HS-5 (cell line): ENCODE results near the gene CXCL12.

Experiments used
- DNase-seq: peaks from one replicate; pipeline ENCODE4 v3.0.0-alpha.2; 2012; ENCODE audit warnings: low read depth

Gene CXCL12

DNA sequence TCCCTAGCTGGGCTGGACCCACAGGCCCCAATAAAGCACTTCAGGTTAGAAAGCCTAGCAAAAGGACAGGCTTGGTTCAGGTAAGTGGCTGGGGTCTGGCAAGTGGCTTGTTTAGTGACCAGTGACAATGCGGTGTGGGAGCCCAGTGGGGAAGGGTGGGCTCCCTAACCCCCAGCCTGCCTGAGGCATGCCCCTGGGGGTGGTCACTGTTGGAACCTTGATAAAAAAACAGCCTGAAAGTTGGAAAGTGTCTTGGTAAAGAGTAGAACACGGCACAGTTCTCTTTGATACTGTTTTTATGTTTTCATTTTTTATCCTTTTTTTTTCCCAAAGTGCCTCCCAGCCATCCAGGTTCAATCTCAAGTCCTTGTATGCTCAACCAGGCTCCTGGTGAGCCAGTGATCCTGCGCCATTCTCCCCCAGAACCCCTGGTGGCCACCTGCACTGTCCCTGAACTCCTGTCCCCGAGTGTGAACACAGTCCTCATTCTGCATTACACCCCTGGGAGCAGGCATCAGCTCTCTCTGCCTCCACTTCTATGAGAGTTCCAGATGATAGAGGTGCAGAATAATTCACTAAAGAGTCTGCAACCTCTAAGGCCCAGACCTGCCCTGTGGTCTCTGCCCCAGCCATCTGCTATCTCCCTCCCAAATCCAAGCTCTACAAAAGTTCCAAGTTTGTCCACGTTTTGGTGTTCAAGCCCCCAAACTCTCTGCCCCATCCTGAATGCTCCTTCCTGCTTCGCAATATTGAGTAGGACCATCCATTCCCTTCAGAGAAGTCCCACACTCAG, 15.0 kb upstream of the CXCL12 start:
- no peak for DNase-seq

DNA sequence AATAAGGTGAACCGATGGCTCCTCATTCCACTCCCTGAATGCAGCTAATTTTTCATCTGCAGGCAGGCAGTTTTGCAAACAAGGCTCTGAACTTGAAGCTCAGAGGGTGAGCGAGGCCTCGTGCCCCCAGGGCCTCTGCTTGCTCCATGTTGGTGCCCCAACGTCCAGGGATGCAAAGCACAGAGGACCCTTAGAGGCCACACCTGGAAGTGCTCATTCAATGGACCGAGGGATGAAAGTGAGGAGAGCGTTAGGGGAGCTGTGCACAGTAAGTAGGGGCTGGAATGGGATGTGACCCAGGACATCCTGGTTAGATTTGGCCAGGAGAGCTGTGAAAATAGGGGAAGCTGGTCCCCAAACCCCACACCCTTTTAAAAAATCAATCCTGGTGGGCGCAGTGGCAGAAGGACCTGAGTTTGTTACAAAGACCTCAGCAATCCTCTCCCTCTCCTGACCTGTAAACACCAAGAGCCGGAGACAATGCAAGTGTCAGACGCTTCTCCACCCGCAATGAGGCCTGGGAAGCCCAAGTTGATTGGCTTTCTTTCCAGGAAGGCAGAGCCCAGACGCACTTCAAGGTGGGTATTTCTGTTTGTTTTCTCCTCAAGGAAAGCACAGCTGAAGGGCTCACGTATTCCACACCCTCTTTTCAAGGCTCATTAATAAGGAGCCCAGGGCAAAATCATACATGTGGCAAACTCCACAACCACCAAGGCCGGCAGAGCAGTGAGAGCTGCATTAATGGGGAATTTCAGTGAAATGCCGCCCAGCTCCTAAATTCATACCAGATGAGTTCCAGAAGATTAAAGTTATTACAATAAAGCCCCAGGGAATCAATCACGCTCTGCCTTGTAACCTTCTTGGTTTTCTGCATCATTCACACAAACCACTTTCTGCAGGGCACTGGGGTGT, 14.1 kb upstream of the CXCL12 start:
- no peak for DNase-seq

GRCh38 chr10:44398271-44398670, 13.4 kb upstream of the CXCL12 start:
- no peak for DNase-seq

DNA sequence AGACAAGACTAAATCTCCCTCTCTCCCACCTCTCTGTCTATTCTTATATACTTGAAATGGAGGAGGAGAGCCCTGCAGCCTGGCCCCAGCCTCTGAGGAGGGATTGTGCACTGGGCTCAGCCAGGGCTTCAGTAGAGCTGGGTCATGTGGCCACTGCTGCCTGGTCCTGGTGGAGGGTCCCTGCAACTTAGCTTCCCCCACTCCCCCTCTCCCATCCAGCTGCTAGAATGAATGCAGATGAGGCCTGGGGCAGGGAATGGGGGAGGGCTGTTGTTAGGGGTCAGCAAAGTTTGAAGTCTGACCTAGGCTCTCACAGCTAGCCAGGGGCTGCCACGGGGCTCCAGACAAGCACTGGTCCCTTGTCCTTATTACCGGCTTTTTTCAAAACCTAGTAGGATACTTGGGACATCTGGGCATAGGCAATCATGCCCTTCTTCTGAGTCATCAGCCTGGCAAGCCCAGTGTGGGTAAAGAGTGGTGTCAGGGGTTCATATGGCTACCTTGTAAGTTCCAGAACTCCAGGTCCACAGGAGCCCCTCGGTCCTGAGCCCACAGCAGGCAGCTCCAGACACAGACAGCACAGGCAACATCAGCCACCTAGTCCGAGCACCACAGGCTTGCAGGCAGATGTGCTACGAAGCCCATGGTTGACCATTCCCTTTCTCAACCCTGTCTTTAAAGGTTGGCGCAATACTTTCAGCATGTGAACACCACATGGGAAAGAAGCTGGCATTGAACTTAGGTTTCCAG, 12.8 kb upstream of the CXCL12 start:
- no peak for DNase-seq

GRCh38 chr10:44396671-44397191, 11.8 kb upstream of the CXCL12 start:
- DNase-seq, result no peak

GRCh38 chr10:44395902-44396670, 11.2 kb upstream of the CXCL12 start:
- no peak for DNase-seq

DNA sequence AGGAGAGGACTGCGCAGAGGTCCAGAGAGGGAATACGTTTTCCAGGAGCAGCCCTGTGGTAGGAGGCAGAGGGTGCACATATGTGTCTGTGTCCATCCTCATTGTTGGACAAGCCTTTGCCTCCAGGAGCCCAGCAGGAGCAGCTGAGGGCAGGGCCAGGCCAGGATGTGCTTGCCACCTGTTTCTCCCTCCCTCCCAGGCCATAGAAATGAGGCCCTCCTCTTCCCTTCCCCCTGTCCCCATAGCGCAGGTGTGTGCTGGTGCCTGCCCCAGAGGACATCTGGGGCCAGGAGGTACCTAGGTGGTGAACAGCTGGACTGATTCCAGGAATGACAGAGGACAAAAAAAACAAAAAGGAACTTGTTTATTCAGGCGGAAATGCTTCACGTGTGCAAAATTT, 10.5 kb upstream of the CXCL12 start:
- DNase-seq, result no peak

- no peak for DNase-seq
These were observed 9.9 kb upstream of the CXCL12 start for GRCh38 chr10:44394696-44395381.

DNA sequence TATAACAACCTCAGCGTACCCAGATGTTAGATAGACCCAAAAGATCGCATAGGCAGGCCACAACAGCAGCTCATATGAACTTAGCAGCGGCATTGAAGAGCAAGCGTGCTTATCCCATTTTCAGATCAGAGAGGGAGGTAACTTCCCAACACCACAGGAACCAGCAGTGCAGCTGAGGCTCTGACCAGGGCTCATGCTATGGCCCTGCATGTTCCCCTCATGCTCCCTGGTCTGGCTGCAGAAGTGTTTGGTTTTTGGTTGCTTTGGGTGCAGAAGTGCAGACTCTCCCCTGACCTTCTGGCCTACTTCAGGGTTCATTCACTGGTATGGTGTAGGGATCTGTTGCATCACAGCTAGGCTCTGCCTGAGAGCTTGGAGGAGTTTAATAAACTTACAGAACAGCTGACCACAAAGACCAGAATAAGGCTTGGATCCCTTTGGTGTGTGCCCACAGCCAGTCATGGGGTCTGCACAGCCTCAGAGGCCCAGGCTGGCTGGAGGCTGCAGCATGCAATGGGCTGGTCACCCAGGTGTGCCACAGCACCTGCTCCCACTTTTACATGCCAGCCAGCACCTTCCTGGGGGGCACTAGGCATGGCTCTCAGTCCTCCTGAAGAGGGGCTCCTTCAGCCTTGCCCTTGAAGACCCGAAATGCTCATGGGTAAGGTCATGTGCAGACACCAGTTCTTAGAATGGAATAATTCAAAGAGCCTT, 9.1 kb upstream of the CXCL12 start:
- no peak for DNase-seq

DNA sequence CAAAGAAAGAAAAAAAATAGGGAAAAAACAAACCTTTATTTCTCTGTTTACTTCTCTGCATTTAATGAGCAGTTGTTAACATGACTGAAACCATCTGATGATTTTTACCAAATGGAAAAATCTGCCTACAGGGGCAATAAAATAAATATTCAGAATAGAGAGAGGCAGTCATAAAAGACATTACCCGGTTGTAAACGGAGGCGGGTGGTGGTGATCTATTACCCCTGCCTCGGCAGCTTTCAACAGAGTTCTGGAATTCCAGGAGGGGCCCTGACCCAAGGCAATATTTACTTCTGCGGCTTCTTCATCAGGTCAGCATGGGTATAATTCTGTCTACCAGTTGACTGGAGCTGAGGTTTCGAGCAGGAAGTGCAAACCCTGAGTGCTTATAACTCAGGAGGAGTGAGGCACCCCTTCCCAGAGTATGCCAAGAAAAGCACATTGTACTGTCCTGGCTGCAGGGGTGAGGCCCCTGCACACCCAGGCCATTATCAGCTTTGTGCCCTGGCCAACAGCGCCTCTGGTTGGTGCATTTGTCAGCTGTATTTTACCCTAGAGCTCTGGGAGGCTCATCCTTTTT, 8.2 kb upstream of the CXCL12 start:
- no peak for DNase-seq

DNA sequence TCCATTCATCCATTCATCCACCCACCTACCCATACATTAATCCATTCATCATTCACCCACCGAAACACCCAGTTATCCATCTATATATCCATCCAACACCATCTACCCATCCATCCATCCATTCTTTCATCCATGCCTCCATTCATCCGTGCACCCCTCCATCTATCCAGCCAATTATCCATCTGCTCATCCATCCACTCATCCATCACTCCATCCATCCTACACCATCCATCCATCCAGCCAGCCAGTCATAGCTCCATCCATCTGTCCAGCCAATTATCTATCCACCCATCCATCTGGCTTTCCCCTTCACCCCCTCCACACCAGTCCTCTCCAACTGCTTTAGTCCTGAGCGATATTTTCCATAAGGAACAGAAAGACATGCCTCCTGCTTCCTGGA, 7.5 kb upstream of the CXCL12 start:
- DNase-seq, result no peak

DNA sequence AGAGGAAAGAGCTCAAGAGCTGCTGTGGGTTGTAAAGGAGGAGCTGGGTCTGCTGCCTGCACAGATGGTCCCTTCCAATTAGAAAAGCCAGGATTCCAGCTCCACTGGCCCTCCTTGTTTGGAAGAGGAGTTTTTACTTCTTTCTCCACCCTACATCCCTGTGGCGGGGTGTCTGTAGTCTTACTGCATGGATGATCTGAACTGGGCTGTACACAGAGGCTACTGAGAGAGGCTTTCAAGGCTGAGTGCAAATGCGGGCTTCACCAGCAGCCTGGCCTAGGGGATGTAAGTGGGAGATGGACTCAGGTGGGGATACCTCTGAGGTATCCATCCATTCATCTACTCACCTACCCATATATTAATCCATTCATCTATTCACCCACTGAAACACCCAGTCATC, 7.1 kb upstream of the CXCL12 start:
- DNase-seq, result no peak

DNA sequence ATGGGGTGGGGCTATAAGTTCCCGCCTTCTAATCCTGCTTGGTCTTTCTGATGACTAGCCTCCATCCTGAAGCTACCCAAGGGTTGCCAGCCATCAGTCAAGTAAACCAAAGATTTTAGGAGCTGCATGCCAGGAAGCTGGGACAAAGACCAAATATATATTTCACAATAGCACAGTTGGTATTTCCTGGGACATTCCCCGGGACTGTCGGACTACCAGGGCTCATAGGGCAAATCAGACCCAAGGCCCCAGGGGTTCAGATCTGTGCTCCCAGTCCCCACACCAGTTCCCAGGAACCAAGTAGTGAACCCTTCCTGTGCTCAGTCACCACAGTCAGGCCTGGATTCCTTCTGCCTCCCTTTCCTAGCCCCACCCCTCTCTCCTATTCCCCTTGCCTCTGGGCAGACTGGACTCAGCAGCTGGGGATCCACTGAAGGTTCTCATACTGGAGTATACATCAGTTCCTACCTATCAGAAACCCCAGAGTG, 5.7 kb upstream of the CXCL12 start:
- no peak for DNase-seq

DNA sequence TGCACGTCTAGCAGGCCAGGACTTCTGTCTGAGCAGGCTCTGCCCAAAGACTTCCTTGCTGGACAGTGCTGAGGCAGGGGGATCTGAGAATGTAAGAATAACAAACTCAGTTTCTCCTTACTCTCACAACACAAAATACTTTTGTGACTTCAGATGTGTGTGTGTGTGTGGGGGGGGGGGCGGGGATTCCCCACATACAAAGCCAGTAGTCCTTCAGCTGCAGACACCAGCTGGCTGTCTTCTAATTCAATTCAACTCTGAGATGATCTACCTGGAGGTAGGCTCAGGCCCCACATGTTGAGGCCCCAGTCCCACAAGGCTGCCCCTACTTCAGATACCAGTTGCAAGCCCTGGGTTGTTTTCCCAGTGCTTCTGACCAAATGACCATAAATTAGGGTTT, 4.7 kb upstream of the CXCL12 start:
- no peak for DNase-seq

DNA sequence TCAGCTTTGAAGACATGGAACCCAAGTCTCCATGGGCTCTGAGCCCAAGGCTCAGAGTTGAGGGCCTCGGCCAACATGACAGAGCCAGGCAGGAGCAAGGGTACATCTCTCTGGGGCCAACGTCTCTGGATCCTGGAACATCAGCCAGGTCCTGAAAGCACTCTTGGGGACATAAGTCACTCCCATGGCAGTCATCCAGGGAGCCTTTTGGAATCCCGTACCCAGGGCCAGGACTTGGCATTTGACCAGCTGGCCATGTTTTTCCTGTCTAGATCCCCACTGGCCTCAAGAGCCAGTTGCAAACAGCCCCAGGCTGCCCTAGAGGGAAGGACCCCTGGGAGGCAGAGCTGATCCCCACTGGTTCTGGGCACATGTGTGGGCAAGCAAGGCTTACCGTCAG, 4.3 kb upstream of the CXCL12 start:
- DNase-seq, result no peak

DNA sequence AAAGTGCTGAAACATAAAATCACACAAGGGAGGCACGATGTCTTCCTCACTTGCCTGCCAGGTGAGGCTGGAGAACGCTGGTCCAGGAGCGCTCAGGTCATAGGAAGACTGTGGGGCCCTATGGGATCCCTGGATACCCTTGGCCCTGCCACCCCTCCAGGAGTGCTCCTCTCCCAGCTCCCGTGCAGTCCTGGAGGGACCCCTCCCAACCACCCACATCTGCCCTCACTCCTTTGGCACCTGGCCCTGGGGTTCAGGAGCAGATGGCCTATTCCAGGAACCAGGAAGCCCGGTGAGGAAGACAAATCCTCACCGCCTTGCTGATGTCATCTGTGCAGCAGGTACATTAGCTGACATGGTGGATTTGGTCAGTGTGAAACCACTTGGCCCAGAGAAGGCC, 3.7 kb upstream of the CXCL12 start:
- DNase-seq, result no peak

GRCh38 chr10:44387853-44388251, 3.0 kb upstream of the CXCL12 start:
- no peak for DNase-seq

GRCh38 chr10:44386546-44387052, 1.7 kb upstream of the CXCL12 start:
- DNase-seq, result no peak

GRCh38 chr10:44385696-44386441, 972 bp upstream of the CXCL12 start:
- no peak for DNase-seq
